Fibroblast of skin of left quadriceps (primary cell): ENCODE measurements around the gene CPTP.

Experiments used
- DNase-seq, 2 experiments: peaks; one replicate each; pipeline ENCODE4 v3.0.0-alpha.2; 2013; ENCODE audit warnings: low read depth in 2 of 2

CPTP gene

GRCh38 chr1:1324524-1325287, at the start of gene CPTP, which contains the start of gene INTS11:
TSS of gene CPTP (plus strand) at chr1:1324802. CDS start at chr1:1326911, 2,109 bp downstream.
TSS of gene INTS11 (minus strand) at chr1:1324660. CDS start at chr1:1324608, 52 bp downstream.
- DNase-seq = peak; percentile 79 to 80

- no peak for DNase-seq
Observed at GRCh38 chr1:1274931-1275431, 49.6 kb upstream of the CPTP start.

DNA sequence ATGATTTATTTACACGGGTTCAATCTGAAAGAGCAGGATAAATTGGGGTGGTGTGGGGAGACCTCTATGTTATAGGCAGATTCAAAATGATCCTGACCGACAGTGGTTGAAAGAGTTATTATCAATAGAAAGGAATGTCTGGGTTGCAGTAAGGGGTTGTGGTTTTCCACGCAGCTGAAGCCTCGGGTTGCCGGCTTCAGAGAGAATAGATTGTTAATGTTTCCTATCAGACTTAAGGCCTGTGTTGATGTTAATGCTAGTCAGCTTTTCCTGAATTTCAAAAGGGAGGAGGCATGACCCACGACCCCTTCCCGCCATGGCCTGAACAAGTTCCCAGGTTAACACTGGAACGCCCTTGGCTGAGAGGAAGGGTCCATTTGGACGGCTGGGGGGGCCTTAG, 48.8 kb upstream of the CPTP start:
- DNase-seq = no peak

DNA sequence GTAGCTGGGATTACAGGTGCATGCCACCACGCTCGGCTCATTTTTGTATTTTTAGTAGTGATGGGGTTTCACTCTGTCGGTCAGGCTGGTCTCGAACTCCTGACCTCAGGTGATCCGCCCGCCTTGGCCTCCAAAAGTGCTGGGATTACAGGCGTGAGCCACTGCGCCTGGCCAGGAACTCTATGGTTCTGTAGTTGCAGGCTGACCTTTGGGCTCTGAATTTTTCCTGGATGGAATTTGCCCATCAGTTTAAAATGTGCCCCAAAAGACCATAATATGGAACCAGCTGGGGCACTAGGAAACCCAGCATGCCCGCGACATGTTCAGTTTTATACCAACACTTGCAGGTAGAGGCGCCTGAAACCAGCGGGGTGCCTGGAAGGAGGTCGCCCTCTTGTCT, 46.0 kb upstream of the CPTP start:
- DNase-seq = no peak

- no peak for DNase-seq
Observed at GRCh38 chr1:1279028-1279427, 45.6 kb upstream of the CPTP start.

DNA sequence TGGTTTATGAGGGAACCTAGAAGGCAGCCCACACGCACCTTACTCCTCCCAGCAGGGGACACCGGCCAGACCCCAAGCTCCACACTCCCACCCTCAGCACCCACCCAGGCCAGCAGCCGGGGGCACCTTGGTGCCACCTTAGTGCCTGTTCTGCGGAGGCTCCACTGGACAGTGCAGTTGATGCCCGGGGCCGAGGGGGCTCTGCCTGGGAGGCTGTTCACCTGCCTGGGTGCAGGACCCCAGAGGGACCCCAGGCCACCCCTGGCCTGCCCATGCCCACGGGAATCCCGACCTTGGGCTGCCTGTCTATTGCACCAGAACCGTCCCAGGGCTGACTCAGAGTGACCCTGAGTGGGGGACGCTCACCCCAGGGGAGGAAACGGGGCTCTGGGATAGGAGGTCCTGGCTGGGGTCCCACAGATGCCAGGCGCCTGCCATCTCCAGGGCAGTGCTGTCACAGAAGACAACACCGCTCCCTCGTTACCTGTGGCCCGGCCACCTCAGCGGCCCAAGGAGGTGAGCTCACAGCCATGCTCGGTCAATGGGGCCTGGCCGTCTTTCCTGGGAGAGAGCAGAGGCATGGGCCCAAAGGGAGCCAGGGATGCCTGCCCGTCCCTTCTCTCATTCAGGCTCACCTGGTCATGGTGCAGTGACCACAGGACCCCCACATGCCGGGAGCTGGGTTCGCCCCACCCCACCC, 43.7 kb upstream of the CPTP start:
- DNase-seq = no peak

DNA sequence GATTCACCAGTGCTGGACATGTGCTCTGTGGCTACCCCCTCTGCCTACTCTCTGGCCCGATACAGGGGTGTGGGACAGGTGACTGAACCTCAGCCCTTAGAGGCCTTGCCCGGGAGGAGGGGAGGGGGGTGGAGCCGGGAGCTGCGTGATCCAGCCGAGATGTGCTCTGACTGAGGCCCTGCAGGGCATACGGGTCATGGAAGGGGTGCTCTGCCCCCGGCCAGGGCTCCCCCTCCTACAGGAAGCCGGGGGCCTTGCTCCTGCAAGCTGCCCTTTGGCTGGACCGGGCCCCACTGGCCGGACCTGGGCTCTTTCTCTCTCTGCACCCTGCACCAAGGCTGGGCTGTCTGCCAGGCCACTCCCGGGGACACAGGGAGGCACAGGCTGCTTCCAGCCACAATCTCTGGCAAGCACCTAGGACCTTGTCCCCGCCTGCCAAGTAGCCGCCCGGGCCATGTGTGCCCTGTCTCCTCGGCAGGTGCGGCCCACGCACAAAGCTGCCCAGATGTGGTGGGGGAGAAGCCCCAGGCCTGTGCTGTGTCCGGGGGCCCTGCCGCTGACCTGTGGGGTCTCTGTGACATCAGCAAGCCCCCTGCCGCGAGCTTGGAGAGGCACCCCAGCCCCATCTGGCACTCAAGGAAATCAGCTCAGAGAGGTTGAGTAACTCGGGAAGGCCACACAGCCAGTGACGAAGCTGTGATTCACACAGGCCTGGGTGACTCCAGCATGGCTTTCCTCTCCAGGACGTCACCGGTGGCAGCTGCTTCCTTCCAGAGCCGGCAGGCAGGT, 42.9 kb upstream of the CPTP start:
- DNase-seq = no peak

- no peak for DNase-seq
Observed at GRCh38 chr1:1282998-1283397, 41.6 kb upstream of the CPTP start.

DNA sequence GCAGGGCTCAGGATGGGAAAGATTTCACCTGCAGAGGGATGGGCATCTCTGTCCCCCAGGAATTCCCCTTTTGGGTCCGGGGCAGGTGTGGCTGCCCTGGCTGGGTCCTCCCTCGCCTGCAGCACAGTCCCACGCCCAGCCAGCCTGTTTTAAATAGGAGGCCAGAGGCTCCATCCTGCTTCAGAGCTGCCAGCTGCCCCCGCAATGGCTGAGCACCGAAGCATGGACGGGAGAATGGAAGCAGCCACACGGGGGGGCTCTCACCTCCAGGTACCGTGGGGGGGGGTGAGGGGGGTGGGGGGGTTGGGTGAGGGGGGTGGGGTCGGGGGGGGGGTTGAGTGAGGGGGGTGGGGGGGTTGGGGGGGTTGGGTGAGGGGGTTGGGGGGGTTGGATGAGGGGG, 40.8 kb upstream of the CPTP start:
- no peak for DNase-seq

GRCh38 chr1:1284221-1285101, 40.1 kb upstream of the CPTP start:
- DNase-seq = no peak

- no peak for DNase-seq
Observed at GRCh38 chr1:1285102-1285571, 39.5 kb upstream of the CPTP start.

DNA sequence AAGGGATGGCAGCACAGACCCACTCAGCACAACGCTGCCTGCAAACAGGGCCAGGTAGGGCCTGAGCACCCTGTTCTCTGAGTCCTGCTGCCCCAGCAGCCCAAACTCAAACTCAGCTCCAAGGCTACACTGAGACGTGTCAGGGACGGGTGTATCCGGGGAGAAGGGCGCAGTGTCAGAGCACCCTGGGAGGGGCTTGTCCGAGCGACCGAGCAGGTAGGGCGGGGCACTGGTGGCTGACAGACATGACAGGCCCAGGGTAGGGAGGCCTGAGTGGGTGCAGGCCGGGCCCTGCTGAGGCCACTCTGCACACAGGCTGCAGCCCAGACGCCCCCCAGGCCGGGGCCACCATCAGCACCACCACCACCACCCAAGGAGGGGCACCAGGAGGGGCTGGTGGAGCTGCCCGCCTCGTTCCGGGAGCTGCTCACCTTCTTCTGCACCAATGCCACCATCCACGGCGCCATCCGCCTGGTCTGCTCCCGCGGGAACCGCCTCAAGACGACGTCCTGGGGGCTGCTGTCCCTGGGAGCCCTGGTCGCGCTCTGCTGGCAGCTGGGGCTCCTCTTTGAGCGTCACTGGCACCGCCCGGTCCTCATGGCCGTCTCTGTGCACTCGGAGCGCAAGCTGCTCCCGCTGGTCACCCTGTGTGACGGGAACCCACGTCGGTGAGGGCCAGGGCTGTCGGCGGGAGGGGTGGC, 38.8 kb upstream of the CPTP start:
- DNase-seq = no peak

DNA sequence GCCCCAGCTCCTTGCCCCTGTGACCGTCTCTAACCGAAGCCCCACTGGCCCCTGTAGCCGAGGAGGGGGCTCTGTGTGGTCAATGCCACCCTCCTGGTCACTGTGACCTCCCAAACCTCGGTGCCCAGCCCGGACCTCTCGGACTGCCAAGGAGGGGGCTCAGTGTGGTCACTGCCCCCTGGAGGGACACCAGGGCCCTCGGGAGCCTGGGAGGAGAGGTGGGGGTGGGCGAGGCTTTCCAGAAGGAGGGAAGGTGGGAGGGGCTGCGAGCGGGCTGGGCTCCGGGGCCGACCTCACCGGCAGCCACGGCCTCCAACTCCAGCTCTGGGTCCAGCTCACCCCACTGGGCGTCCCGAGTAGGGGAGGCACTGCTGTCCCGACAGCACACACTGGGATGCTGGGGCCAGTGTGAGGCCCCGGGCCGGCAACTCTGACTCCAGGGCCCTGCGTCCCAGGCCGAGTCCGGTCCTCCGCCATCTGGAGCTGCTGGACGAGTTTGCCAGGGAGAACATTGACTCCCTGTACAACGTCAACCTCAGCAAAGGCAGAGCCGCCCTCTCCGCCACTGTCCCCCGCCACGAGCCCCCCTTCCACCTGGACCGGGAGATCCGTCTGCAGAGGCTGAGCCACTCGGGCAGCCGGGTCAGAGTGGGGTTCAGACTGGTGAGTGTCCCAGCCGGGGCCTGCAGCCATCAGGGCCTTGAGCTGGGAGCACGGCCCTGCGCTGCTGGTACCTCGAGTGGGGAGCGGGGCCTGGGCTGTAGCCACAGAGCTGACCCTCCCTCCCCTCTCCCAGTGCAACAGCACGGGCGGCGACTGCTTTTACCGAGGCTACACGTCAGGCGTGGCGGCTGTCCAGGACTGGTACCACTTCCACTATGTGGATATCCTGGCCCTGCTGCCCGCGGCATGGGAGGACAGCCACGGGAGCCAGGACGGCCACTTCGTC, 38.0 kb upstream of the CPTP start:
- DNase-seq = no peak

DNA sequence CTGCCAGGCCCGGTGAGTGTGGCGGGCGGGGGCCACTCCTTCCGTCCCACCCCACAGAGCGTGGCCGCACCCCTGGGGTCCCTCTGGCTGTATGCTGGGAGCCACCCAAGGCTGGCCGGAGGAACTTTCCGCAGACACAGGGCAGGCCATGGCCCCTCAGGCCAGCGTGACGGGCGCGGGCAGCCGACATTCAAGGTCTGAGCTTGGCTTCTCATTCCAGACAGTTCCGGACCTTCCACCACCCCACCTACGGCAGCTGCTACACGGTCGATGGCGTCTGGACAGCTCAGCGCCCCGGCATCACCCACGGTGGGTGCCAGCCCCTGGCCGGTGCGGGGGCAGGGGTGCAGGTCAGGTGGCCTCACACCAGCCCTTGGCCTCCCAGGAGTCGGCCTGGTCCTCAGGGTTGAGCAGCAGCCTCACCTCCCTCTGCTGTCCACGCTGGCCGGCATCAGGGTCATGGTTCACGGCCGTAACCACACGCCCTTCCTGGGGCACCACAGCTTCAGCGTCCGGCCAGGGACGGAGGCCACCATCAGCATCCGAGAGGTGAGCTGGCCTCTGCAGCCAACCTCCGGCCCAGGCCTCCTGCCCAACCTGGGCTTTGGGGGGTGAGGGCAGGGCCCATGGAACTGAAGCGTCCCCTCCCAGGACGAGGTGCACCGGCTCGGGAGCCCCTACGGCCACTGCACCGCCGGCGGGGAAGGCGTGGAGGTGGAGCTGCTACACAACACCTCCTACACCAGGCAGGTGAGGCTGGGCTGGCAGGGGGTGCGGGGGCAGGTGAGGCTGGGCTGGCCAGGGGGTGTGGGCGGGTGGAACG, 37.1 kb upstream of the CPTP start:
- no peak for DNase-seq

GRCh38 chr1:1290238-1290731, 34.3 kb upstream of the CPTP start:
- DNase-seq = no peak

DNA sequence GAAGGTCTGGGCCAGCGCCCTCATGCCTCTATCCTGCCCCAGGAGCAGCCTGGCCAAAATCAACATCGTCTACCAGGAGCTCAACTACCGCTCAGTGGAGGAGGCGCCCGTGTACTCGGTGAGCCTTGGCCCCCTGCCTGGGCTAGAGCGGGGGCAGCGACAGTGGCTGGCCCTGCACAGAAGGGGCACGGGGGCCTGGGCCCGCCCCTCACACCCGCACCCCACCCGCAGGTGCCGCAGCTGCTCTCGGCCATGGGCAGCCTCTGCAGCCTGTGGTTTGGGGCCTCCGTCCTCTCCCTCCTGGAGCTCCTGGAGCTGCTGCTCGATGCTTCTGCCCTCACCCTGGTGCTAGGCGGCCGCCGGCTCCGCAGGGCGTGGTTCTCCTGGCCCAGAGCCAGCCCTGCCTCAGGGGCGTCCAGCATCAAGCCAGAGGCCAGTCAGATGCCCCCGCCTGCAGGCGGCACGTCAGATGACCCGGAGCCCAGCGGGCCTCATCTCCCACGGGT, 33.5 kb upstream of the CPTP start:
- DNase-seq = no peak

DNA sequence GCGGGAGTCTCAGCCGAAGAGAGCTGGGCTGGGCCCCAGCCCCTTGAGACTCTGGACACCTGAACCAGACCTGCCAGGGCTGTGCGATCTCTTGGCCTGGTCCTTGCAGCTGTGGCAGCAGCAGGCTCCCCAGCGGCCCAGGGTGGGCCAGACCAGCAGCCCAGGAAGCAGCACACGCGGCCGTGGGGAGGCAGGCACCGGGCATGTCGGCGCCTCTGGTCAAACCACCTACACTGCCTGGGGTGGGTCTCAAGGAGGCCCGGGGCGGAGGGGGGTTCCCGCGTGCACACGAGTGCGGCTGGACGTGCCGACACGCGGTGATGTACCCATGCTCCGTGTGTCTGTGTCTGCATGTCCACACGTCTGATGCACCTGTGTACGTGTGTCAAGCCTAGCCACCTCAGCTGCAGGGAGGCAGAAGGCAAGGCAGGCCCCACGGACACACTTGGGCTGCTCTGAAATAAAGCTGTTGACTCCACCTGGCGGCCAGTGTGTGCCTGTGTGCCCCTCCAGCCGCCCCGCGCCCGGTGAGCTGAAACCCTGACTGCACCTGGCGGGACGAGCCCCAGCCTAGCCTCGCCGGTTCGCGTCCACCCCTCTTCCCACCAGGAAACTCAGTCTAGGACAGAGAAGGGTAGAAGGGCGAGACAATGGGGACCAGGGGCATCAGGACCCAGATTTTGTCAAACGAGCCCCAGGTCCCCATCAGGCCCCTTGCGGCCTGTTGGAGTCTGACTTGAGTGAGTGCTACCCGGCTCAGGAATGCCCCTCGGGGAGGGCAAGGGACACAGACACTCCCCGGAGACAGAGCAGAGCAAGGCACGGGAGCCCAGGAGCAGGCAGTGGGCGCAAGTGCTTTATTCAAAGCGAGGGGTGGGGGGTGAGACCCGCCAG, 32.8 kb upstream of the CPTP start:
- no peak for DNase-seq
